Activated CD4-positive, alpha-beta memory T cell treated with anti-CD3 and anti-CD28 coated beads, Interleukin-2, amount 10 ng/mL, durations not matched to agents 7 days and 5 days (primary cell): ENCODE measurements around the gene C19orf85. TPM values are rescaled to one million over a fixed set of nuclear protein-coding genes. Genes with fewer than 3 reads are reported as not detected.
A peak's percentile ranks its signal among the peaks of the same experiment; 100 is the strongest.
"Not testable (repeated sequence)": the region's sequence is repeated elsewhere in the genome, so short reads cannot be mapped to it uniquely, and the experiment has no call there.

Experiments used
- CTCF ChIA-PET: fragments of 350-600 bp; sonication (Branson Sonifier 250); formaldehyde crosslinking; loops from one replicate; lab custom pipeline; 2021; ENCODE audit warnings: antibody characterized with exemption, inconsistent platforms; lab: Charles Lee
- POLR2A ChIA-PET: fragments of 350-600 bp; sonication (Branson Sonifier 250); formaldehyde crosslinking; loops from one replicate; lab custom pipeline; 2021; ENCODE audit warnings: antibody characterized with exemption; lab: Charles Lee
- DNase-seq: peaks from one replicate; pipeline ENCODE4 v3.0.0-alpha.2; 2020
- H3K27ac Mint-ChIP-seq: one replicate; pipeline ENCODE4 v1.8.0; 2021; ENCODE audit warnings: mild to moderate bottlenecking, mixed read lengths
- H3K27me3 Mint-ChIP-seq: one replicate; pipeline ENCODE4 v1.8.0; 2021; ENCODE audit warnings: mixed read lengths
- H3K36me3 Mint-ChIP-seq: one replicate; pipeline ENCODE4 v1.8.0; 2021; ENCODE audit warnings: low read depth, mixed read lengths
- H3K4me1 Mint-ChIP-seq: one replicate; pipeline ENCODE4 v1.8.0; 2021; ENCODE audit warnings: mixed read lengths
- H3K4me3 Mint-ChIP-seq: one replicate; pipeline ENCODE4 v1.8.0; 2021; ENCODE audit warnings: mild to moderate bottlenecking, mixed read lengths
- H3K9me3 Mint-ChIP-seq: one replicate; pipeline ENCODE4 v1.8.0; 2021; ENCODE audit warnings: mixed read lengths
- total RNA-seq, 2 experiments: library from RNA; stranded (reverse); gene quantifications; one replicate each; pipeline ENCODE4 v1.2.3, GENCODE V29; 2021

Gene C19orf85
- not detected for total RNA-seq

- no peaks in the 10 kb centered on the region for H3K9me3 Mint-ChIP-seq
- H3K27me3 Mint-ChIP-seq = peaks cover 2% of the 10 kb centered on the region
- POLR2A ChIA-PET = no interaction called here
- no peak for DNase-seq
- no peak within 1 kb of the TSS for H3K27ac Mint-ChIP-seq
- CTCF ChIA-PET = no interaction called here
- H3K4me3 Mint-ChIP-seq = no peak within 1 kb of the TSS
- H3K4me1 Mint-ChIP-seq = peaks cover 29% of the 10 kb centered on the region
- H3K36me3 Mint-ChIP-seq = no peaks in the 10 kb centered on the region
Measured at GRCh38 chr19:55464662-55465054, at the start of gene C19orf85. Gene C19orf85 (minus strand): TSS chr19:55464751. CDS start chr19:55464554, 197 bp downstream.

- H3K9me3 Mint-ChIP-seq = peaks cover 2% of the 10 kb centered on the region
- H3K27ac Mint-ChIP-seq = no peak overlapping the region
- H3K4me1 Mint-ChIP-seq = peaks cover 14% of the 10 kb centered on the region
- no peak for DNase-seq
- peaks cover 6% of the 10 kb centered on the region for H3K36me3 Mint-ChIP-seq
- peaks cover 28% of the 10 kb centered on the region for H3K27me3 Mint-ChIP-seq
- no peak overlapping the region for H3K4me3 Mint-ChIP-seq
- POLR2A ChIA-PET = interaction anchor here (0.6 to 0.7 kb wide), 2 partner anchors 51 to 116 kb away, joined by 3 read pairs; partner anchors contain the start of gene ZNF784
- CTCF ChIA-PET = interaction anchor here (1.5 to 1.9 kb wide), 3 partner anchors 10 to 367 kb away, joined by 3 to 4 read pairs (median 4); no protein-coding TSS in a partner anchor
Measured at GRCh38 chr19:55508120-55508519, 43.6 kb upstream of the C19orf85 start.

- Mint-ChIP-seq H3K9me3 (peaks cover 3% of the 10 kb centered on the region), H3K4me1 (peaks cover 25% of the 10 kb centered on the region), H3K27ac (no peak overlapping the region), H3K36me3 (peaks cover 12% of the 10 kb centered on the region), H3K4me3 (no peak overlapping the region), H3K27me3 (peaks cover 16% of the 10 kb centered on the region)
- no peak for DNase-seq
- ChIA-PET POLR2A (interaction anchor here (0.6 kb wide), 1 partner anchor 246 kb away, joined by 3 read pairs; no protein-coding TSS in a partner anchor), CTCF (interaction anchor here (0.6 to 2.9 kb wide), 17 partner anchors 9 to 364 kb away, joined by 3 to 63 read pairs (median 8); partner anchors contain the start of genes DNAAF3, ISOC2, NAT14 and ZNF628)
Measured at GRCh38 chr19:55504981-55505380, 40.4 kb upstream of the C19orf85 start.

GRCh38 chr19:55504252-55504603, 39.7 kb upstream of the C19orf85 start:
- H3K4me1 Mint-ChIP-seq = peaks cover 28% of the 10 kb centered on the region
- peaks cover 3% of the 10 kb centered on the region for H3K9me3 Mint-ChIP-seq
- CTCF ChIA-PET = interaction anchor here (0.6 to 2.9 kb wide), 55 partner anchors 8 to 623 kb away, joined by 3 to 63 read pairs (median 5); partner anchors contain the start of genes DNAAF3, FIZ1, HSPBP1 and ISOC2
- DNase-seq = no peak
- no peak overlapping the region for H3K27ac Mint-ChIP-seq
- peak overlapping the region; percentile 72 for H3K4me3 Mint-ChIP-seq
- peaks cover 15% of the 10 kb centered on the region for H3K27me3 Mint-ChIP-seq
- POLR2A ChIA-PET = interaction anchor here (0.7 to 1.3 kb wide), 11 partner anchors 11 to 150 kb away, joined by 3 to 8 read pairs (median 4); partner anchors contain the start of genes FIZ1, NAT14, ZNF628 and ZNF784
- H3K36me3 Mint-ChIP-seq = peaks cover 12% of the 10 kb centered on the region

- ChIA-PET POLR2A (interaction anchor here (0.7 to 1.3 kb wide), 11 partner anchors 11 to 151 kb away, joined by 3 to 8 read pairs (median 4); partner anchors contain the start of genes FIZ1, NAT14, ZNF628 and ZNF784), CTCF (interaction anchor here (0.7 to 2.9 kb wide), 56 partner anchors 9 to 622 kb away, joined by 3 to 63 read pairs (median 5); partner anchors contain the start of genes DNAAF3, FIZ1, HSPBP1 and ISOC2)
- Mint-ChIP-seq H3K4me1 (peaks cover 28% of the 10 kb centered on the region), H3K9me3 (peaks cover 3% of the 10 kb centered on the region), H3K27ac (peak overlapping the region; percentile 64), H3K27me3 (peaks cover 10% of the 10 kb centered on the region), H3K36me3 (peaks cover 12% of the 10 kb centered on the region), H3K4me3 (peak overlapping the region; percentile 72)
- peak; percentile 93 for DNase-seq
Measured at GRCh38 chr19:55503502-55504251, 39.1 kb upstream of the C19orf85 start.

- Mint-ChIP-seq H3K27me3 (peaks cover 10% of the 10 kb centered on the region), H3K36me3 (peaks cover 12% of the 10 kb centered on the region), H3K27ac (no peak overlapping the region), H3K9me3 (peaks cover 3% of the 10 kb centered on the region), H3K4me1 (peaks cover 28% of the 10 kb centered on the region), H3K4me3 (peak overlapping the region; percentile 72)
- ChIA-PET CTCF (interaction anchor here (0.7 to 2.9 kb wide), 35 partner anchors 8 to 415 kb away, joined by 3 to 63 read pairs (median 6); partner anchors contain the start of genes DNAAF3, ISOC2, NAT14 and SYT5), POLR2A (interaction anchor here (1.2 to 1.3 kb wide), 3 partner anchors 26 to 122 kb away, joined by 4 to 8 read pairs (median 4); partner anchors contain the start of genes FIZ1, ZNF628 and ZNF784)
- no peak for DNase-seq
Measured at GRCh38 chr19:55503157-55503501, 38.6 kb upstream of the C19orf85 start.

- peaks cover 12% of the 10 kb centered on the region for H3K36me3 Mint-ChIP-seq
- H3K27ac Mint-ChIP-seq = no peak overlapping the region
- ChIA-PET POLR2A (no interaction called here), CTCF (interaction anchor here (1.3 kb wide), 1 partner anchor 34 kb away, joined by 4 read pairs; no protein-coding TSS in a partner anchor)
- peaks cover 3% of the 10 kb centered on the region for H3K9me3 Mint-ChIP-seq
- peaks cover 4% of the 10 kb centered on the region for H3K27me3 Mint-ChIP-seq
- no peak for DNase-seq
- H3K4me1 Mint-ChIP-seq = peaks cover 25% of the 10 kb centered on the region
- H3K4me3 Mint-ChIP-seq = no peak overlapping the region
Measured at GRCh38 chr19:55502197-55502952, 37.8 kb upstream of the C19orf85 start.

- DNase-seq = no peak
- H3K9me3 Mint-ChIP-seq = peaks cover 3% of the 10 kb centered on the region
- no peak overlapping the region for H3K4me3 Mint-ChIP-seq
- peaks cover 25% of the 10 kb centered on the region for H3K4me1 Mint-ChIP-seq
- peaks cover 12% of the 10 kb centered on the region for H3K36me3 Mint-ChIP-seq
- peaks cover 3% of the 10 kb centered on the region for H3K27me3 Mint-ChIP-seq
- ChIA-PET POLR2A (no interaction called here), CTCF (no interaction called here)
- H3K27ac Mint-ChIP-seq = no peak overlapping the region
Measured at GRCh38 chr19:55500368-55500952, 35.9 kb upstream of the C19orf85 start.

GRCh38 chr19:55498246-55498840, 33.8 kb upstream of the C19orf85 start:
- no peak for DNase-seq
- H3K9me3 Mint-ChIP-seq = peaks cover 3% of the 10 kb centered on the region
- ChIA-PET CTCF (interaction anchor here (0.8 to 1.6 kb wide), 5 partner anchors 10 to 357 kb away, joined by 3 to 4 read pairs (median 3); partner anchors contain the start of gene ZNF628), POLR2A (interaction anchor here (0.8 to 1.4 kb wide), 2 partner anchors 22 to 101 kb away, joined by 3 to 5 read pairs; partner anchors contain the start of genes FIZ1 and ZNF628)
- no peak overlapping the region for H3K27ac Mint-ChIP-seq
- H3K36me3 Mint-ChIP-seq = peaks cover 8% of the 10 kb centered on the region
- no peak overlapping the region for H3K4me3 Mint-ChIP-seq
- peaks cover 17% of the 10 kb centered on the region for H3K4me1 Mint-ChIP-seq
- peaks cover 1% of the 10 kb centered on the region for H3K27me3 Mint-ChIP-seq

GRCh38 chr19:55497763-55498162, 33.2 kb upstream of the C19orf85 start:
- CTCF ChIA-PET = interaction anchor here (1.0 to 1.6 kb wide), 3 partner anchors 10 to 109 kb away, joined by 3 read pairs; partner anchors contain the start of gene ZNF628
- POLR2A ChIA-PET = interaction anchor here (0.8 kb wide), 1 partner anchor 101 kb away, joined by 3 read pairs; the partner anchor contains the start of gene FIZ1
- Mint-ChIP-seq H3K9me3 (no peaks in the 10 kb centered on the region), H3K36me3 (peaks cover 4% of the 10 kb centered on the region), H3K27me3 (peaks cover 4% of the 10 kb centered on the region), H3K4me3 (no peak overlapping the region), H3K4me1 (peaks cover 13% of the 10 kb centered on the region), H3K27ac (no peak overlapping the region)
- no peak for DNase-seq

- CTCF ChIA-PET = interaction anchor here (1.6 kb wide), 1 partner anchor 11 kb away, joined by 3 read pairs; no protein-coding TSS in a partner anchor
- H3K27ac Mint-ChIP-seq, POLR2A ChIA-PET, H3K9me3 Mint-ChIP-seq, DNase-seq, H3K4me1 Mint-ChIP-seq, H3K4me3 Mint-ChIP-seq, H3K27me3 Mint-ChIP-seq, H3K36me3 Mint-ChIP-seq: not testable (repeated sequence)
Measured at GRCh38 chr19:55496820-55497219, 32.3 kb upstream of the C19orf85 start.
